ENCODE measurements around the gene GAL3ST3.
"Not testable (repeated sequence)": the region's sequence is repeated elsewhere in the genome, so short reads cannot be mapped to it uniquely, and the experiment has no call there.

The GAL3ST3 gene

GRCh38 chr11:66014804-66015453 lies 34.0 kb downstream of the GAL3ST3 start:
- DNase-seq: no peak

DNA sequence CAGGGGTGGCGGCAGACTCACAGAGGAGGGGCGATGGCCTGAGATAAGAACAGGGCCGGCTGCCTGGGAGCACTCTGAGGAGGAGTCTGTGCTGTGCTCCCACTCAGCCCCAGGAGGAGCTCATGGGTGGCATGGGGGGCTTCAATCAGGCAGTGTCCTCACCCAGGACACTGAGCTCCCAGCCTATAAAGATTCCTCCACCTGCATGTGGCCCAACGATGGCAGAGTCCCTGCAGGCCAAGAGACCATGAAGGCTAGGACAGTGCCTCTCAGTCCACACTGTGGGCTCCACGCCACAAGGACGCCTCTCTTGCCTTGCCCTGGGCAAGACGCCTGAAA lies 35.2 kb downstream of the GAL3ST3 start:
- DNase-seq: no peak

DNA sequence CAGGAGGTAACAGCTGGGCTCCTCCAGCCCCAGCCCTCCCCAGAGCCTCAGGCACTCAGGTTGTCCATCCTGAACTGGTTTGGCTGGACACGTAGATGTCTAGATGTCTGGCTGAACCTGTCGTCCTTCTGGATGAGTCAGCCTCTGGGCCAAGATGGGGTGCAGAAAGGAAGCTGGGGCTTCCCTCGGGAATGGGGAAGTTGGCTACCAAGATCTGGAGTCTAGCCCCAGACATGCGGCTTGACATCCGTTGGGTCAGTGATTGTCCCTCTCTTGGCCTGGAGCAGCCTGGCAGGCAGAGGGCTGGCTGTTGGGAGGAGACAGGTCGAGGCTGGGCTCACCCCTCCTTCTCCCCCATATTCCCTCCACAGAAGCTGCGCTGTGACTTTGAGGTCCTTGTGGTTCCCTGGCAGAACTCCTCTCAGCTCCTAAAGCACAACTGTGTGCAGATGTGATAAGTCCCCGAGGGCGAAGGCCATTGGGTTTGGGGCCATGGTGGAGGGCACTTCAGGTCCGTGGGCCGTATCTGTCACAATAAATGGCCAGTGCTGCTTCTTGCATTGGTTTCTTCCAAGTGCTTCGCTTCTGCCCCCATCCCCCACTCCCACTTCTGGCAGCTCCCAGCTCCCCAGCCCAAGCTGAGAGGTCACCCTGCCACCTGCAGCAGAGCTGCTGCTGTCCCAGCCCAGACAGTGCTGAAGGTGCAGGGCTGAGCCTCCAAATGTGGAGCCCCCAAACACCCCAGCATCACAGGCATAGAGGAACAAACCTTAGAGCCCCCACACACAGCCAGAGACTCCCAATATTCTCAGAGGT lies 35.8 kb downstream of the GAL3ST3 start:
- DNase-seq: peak in 1 of 58 donors; percentile 9

GRCh38 chr11:66012371-66012945 lies 36.5 kb downstream of the GAL3ST3 start:
- no peak for DNase-seq

GRCh38 chr11:66011785-66012303 lies 37.1 kb downstream of the GAL3ST3 start, which contains the start of gene CST6:
TSS of gene CST6 (plus strand) at chr11:66012008. CDS start at chr11:66012045, 37 bp downstream.
- DNase-seq: no peak

- DNase-seq: no peak
These were observed 37.6 kb downstream of the GAL3ST3 start for GRCh38 chr11:66011239-66011784.

- DNase-seq: not testable (repeated sequence)
These were observed 38.9 kb downstream of the GAL3ST3 start for GRCh38 chr11:66010036-66010435.

DNA sequence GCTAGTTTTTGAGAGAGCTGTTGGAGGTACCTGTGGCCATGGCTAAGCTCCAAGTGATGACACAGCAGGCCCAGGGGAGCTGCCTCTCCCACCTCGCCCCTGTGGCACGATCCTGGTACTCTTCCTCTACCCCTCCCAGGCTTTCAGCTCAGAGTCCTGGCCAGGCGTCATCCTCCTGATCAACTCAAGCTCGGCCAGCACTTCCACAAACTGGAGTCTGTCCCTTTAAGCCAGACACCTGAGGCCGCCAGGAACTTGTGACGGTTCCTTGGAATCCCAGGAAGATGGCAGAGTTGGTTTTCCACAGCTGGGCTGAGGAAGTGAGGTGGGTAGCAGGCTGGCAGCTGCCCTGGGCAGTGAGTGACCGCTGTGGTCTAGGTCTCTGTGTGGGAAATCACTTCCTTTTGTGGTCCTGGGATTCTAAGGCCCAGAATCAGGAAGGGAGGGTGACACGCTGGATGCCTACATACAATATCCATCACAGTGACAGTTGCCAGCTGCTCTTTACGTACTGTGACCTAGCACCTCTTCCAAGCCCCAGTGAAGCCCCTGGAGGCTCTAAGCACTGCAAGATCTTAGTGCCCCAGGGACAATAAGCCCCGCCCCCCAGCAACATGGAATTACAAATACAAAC lies 40.4 kb downstream of the GAL3ST3 start:
- no peak for DNase-seq

- DNase-seq: no peak
These were observed 40.9 kb downstream of the GAL3ST3 start for GRCh38 chr11:66008095-66008467.

GRCh38 chr11:66007201-66007634 lies 41.7 kb downstream of the GAL3ST3 start:
- DNase-seq: no peak

- DNase-seq: no peak
These were observed 42.1 kb downstream of the GAL3ST3 start for GRCh38 chr11:66006891-66007176.

GRCh38 chr11:66006134-66006890 lies 42.6 kb downstream of the GAL3ST3 start:
- no peak for DNase-seq

DNA sequence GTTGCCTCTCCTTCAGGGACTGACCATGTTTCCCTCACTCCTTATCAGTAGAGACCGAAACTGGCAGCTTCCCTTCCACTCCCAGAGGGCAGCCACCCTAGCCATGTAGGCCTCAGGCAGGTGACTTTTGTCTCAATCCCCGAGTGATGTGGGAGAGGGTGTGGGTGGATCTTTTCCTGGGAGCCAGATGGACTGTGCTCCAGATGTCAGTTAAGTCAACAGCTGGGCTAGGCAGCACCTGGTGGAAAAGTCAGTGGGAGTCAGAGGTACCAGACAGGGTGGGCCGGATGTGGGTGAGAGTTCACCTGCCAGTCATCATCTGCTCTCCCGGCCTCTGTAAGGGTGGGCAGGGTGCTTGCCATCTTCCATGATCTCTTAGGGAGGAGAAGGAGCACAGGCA lies 44.8 kb downstream of the GAL3ST3 start:
- no peak for DNase-seq

GRCh38 chr11:66003291-66003690 lies 45.7 kb downstream of the GAL3ST3 start:
- DNase-seq: no peak

DNA sequence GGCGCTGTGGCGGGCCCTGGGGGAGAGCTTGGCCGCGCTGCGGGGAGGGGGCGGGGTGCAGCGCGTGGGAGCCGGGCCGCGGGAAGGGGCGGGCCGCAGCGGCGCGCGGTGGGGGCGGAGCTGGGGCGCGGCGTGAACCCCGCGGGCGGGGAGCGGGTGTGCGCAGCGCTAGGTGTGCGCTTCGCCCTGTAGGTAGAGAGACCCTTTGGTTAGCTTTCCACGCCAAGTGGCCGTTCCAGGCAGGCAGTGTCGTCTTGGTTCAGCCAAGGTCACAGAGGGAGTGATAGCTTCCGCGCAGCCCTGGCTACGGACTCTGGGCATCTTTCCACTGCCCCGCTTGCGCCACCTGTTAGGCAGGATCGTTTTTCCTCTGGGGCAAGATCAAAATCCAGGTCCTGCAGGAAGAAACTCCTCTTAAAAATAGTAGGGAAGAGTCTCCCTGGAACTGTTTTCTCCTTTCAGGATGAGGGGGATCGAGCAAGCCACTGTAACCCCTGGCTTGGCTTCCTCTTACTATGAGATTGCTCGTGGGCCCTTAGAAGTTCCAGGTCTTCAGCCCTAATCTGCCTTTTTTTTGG lies 46.2 kb downstream of the GAL3ST3 start:
- peak in 19 of 58 donors; percentile 32 to 81 (median 67) for DNase-seq

DNA sequence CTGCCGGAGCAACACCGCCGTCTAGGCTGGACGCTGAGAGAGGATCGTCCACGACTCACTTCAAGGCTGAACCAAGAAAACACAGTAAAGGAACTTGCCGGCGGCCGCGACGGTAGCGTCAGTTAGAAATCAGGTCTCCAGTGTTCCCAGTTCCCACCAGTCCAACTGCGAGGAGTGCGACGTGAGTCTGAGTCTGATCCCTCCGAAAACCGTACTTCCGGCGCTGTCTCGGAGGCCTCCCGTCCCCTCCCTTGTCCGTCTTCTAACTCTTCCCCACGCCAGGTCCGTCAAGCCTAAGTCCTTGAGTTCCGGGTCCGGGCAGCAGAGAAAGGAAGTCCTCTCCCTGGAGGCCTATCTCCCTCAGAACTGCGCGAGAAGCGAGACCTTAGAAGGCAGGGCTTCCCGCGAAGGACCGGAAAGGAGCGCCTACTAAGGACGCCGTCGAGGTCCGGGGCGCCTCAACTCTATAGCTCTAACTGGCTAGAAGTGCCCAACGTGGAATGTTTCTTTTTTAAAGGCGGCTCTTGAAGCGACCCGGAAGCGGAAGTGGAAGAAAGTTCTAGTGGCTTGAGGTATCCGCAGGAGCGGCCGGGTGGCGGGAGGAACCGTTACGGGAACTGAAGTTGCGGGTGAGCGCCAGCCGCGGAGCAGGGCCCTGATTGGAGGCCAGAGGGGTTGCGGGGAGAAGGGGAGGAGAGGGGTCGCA lies 46.9 kb downstream of the GAL3ST3 start, which contains the start of the genes BANF1 and EIF1AD:
Gene BANF1 (plus strand): TSS at position 562 of the 706 bp plus-strand sequence. CDS start 748 bp downstream, outside the sequence.
Gene EIF1AD (minus strand): TSS at position 216 of the 706 bp plus-strand sequence. CDS start 1,768 bp downstream, outside the sequence.
- DNase-seq: peak; percentile 72 to 100 (median 97)

DNA sequence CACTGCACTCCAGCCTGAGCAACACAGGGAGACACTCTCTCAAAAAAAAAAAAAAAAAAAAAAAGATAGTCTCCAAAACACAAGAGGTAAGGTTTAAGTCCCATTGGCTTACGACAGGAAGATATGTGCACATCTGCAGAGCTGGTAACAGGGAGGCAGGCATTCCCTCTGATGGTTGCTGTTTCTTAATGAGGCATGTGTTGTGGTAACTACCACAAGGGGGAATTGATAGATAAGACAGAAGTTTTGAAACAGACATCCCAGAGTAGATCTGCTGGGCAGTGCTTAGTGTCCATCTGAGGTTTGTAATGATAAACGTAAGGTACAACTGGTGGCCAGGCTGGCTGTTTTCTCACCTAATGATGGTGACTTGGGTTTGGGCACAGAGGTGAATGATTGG lies 51.7 kb downstream of the GAL3ST3 start:
- no peak for DNase-seq

- DNase-seq: no peak
These were observed 56.9 kb downstream of the GAL3ST3 start for GRCh38 chr11:65992056-65992455.

All from anterior cingulate cortex (tissue), 58 donors.